ENCODE measurements around the gene SLC2A3. TPM values are rescaled to one million over a fixed set of nuclear protein-coding genes. Genes with fewer than 3 reads are reported as not detected.

SLC2A3 gene
- total and polyA plus RNA-seq, 9 of the 15 experiments (the other 6 are each of a cell fraction or from before 2014, with no cell fraction given): 67.3 to 491 (median 104) TPM

DNA sequence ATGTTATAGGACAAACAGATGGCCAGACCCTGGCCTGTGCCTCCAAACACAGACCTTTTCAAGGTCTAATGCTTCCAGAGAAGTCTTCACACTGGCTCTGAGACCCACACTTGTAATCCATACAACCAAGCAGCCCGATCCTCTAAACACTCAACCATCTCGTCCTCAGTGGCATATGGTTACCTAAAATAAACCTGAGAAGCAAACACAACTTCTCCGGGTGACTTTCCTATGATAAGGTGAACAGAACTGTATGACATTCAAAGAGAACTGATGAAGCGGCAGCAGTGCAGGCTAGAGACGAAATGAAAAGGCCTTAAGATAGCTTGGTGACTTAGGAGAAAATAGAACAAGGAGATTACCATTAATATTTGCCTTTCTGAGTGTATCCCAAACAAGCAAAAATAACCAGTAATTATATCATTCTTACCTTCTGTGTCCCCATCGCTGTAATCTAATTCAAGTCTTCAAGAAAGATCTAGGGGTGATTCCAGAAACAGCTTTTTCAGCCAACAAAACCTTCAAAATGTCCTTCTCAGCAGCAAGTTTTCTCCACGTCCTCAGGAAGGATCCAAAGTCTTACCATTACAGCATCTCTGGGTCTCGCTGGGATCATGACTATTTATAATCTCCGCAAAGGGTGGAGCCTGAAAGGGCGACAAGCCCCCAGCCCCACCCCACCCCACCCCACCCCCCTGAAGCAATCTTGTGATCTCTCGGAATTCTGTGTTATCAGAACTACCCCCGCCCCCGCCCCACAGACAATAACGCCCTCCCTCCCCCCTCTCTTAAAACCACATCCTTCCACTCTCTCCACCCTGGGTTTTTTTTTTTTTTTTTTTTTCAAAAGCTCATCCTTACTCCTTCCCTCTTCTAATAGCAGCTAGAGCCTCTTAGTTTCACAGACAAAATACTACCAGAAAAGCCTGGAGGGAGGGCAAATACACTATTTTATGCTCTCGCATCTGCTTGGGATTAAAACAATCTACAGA lies at the start of gene SLC2A3 (continued):
- TF ChIP-seq, protein P1, sequence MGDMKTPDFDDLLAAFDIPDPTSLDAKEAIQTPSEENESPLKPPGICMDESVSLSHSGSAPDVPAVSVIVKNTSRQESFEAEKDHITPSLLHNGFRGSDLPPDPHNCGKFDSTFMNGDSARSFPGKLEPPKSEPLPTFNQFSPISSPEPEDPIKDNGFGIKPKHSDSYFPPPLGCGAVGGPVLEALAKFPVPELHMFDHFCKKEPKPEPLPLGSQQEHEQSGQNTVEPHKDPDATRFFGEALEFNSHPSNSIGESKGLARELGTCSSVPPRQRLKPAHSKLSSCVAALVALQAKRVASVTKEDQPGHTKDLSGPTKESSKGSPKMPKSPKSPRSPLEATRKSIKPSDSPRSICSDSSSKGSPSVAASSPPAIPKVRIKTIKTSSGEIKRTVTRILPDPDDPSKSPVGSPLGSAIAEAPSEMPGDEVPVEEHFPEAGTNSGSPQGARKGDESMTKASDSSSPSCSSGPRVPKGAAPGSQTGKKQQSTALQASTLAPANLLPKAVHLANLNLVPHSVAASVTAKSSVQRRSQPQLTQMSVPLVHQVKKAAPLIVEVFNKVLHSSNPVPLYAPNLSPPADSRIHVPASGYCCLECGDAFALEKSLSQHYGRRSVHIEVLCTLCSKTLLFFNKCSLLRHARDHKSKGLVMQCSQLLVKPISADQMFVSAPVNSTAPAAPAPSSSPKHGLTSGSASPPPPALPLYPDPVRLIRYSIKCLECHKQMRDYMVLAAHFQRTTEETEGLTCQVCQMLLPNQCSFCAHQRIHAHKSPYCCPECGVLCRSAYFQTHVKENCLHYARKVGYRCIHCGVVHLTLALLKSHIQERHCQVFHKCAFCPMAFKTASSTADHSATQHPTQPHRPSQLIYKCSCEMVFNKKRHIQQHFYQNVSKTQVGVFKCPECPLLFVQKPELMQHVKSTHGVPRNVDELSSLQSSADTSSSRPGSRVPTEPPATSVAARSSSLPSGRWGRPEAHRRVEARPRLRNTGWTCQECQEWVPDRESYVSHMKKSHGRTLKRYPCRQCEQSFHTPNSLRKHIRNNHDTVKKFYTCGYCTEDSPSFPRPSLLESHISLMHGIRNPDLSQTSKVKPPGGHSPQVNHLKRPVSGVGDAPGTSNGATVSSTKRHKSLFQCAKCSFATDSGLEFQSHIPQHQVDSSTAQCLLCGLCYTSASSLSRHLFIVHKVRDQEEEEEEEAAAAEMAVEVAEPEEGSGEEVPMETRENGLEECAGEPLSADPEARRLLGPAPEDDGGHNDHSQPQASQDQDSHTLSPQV (IDR thresholded peaks at IDR 0.05): 0 out of 2 replicates have a peak, but pooled peaks have one; percentile 19
- TF ChIP-seq ZNF175 (CRISPR knock-in tag; IDR thresholded peaks at IDR 0.05; ENCODE audit: low read depth) (no peak), GTF2E2 (tag; IDR thresholded peaks at IDR 0.05) (peak; percentile 90), TEAD1 (CRISPR knock-in tag; IDR thresholded peaks at IDR 0.05) (no peak), POLR2AphosphoS5 (IDR thresholded peaks at IDR 0.05; ENCODE audit: control insufficient read depth, insufficient read depth, low read depth, low read length) (peak; percentile 98), RHOXF2B (CRISPR knock-in tag; conservative IDR thresholded peaks at IDR 0.05) (no peak), SMARCC2 (IDR thresholded peaks at IDR 0.05; ENCODE audit: low read depth) (no peak), MIER1 (IDR thresholded peaks at IDR 0.05; ENCODE audit: low read depth) (no peak), PHF8 (IDR thresholded peaks at IDR 0.05; ENCODE audit: borderline replicate concordance, low read length) (peak; percentile 33; the same call in 1 of the 2 replicates), TBL1XR1 (IDR thresholded peaks at IDR 0.05; ENCODE audit: low read length in 2 of 2) (no peak)
- TF ChIP-seq, protein P2, sequence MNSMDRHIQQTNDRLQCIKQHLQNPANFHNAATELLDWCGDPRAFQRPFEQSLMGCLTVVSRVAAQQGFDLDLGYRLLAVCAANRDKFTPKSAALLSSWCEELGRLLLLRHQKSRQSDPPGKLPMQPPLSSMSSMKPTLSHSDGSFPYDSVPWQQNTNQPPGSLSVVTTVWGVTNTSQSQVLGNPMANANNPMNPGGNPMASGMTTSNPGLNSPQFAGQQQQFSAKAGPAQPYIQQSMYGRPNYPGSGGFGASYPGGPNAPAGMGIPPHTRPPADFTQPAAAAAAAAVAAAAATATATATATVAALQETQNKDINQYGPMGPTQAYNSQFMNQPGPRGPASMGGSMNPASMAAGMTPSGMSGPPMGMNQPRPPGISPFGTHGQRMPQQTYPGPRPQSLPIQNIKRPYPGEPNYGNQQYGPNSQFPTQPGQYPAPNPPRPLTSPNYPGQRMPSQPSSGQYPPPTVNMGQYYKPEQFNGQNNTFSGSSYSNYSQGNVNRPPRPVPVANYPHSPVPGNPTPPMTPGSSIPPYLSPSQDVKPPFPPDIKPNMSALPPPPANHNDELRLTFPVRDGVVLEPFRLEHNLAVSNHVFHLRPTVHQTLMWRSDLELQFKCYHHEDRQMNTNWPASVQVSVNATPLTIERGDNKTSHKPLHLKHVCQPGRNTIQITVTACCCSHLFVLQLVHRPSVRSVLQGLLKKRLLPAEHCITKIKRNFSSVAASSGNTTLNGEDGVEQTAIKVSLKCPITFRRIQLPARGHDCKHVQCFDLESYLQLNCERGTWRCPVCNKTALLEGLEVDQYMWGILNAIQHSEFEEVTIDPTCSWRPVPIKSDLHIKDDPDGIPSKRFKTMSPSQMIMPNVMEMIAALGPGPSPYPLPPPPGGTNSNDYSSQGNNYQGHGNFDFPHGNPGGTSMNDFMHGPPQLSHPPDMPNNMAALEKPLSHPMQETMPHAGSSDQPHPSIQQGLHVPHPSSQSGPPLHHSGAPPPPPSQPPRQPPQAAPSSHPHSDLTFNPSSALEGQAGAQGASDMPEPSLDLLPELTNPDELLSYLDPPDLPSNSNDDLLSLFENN (IDR thresholded peaks at IDR 0.05; ENCODE audit: low read depth in 2 of 2, low read length in 2 of 2): 0 out of 4 replicates have a peak, but pooled peaks of 1 of the 2 experiments have one; percentile 25
- TF ChIP-seq, protein P3, sequence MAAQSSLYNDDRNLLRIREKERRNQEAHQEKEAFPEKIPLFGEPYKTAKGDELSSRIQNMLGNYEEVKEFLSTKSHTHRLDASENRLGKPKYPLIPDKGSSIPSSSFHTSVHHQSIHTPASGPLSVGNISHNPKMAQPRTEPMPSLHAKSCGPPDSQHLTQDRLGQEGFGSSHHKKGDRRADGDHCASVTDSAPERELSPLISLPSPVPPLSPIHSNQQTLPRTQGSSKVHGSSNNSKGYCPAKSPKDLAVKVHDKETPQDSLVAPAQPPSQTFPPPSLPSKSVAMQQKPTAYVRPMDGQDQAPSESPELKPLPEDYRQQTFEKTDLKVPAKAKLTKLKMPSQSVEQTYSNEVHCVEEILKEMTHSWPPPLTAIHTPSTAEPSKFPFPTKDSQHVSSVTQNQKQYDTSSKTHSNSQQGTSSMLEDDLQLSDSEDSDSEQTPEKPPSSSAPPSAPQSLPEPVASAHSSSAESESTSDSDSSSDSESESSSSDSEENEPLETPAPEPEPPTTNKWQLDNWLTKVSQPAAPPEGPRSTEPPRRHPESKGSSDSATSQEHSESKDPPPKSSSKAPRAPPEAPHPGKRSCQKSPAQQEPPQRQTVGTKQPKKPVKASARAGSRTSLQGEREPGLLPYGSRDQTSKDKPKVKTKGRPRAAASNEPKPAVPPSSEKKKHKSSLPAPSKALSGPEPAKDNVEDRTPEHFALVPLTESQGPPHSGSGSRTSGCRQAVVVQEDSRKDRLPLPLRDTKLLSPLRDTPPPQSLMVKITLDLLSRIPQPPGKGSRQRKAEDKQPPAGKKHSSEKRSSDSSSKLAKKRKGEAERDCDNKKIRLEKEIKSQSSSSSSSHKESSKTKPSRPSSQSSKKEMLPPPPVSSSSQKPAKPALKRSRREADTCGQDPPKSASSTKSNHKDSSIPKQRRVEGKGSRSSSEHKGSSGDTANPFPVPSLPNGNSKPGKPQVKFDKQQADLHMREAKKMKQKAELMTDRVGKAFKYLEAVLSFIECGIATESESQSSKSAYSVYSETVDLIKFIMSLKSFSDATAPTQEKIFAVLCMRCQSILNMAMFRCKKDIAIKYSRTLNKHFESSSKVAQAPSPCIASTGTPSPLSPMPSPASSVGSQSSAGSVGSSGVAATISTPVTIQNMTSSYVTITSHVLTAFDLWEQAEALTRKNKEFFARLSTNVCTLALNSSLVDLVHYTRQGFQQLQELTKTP (IDR thresholded peaks at IDR 0.05; ENCODE audit: low read depth in 1 of 2, partially characterized antibody in 2 of 2): peak; percentile 41 to 55

Data from K562 (cell line).